HL-60 (cell line): Measurements from ENCODE around the gene NUP210.

Experiments used
- DNase-seq, 2 experiments: peaks; one replicate each; pipeline ENCODE4 v3.0.0-alpha.2; 2010 to 2020; ENCODE audit warnings: low read depth in 1 of 2, low spot score in 1 of 2
- H3K27ac ChIP-seq: fragments of 250-450 bp; sonication (Bioruptor Pico); replicated peaks from 2 replicates; pipeline ENCODE4 v1.5.1; 2020; ENCODE audit warnings: mild to moderate bottlenecking, moderate library complexity
- H3K27me3 ChIP-seq: fragments of 250-450 bp; sonication (Bioruptor Pico); 2 replicates; pipeline ENCODE4 v1.5.1; 2021; ENCODE audit warnings: mild to moderate bottlenecking, moderate library complexity; ENCODE audit not compliant: insufficient read depth, poor library complexity, severe bottlenecking
- H3K4me3 ChIP-seq: replicated peaks from 2 replicates; pipeline ENCODE4 v1.5.1; 2011; ENCODE audit warnings: mild to moderate bottlenecking, control low read depth, low read length; ENCODE audit not compliant: insufficient read depth
- GABPA ChIP-seq: IDR thresholded peaks from 2 replicates; pipeline ENCODE4 v1.6.1; 2012; ENCODE audit warnings: low read depth
- POLR2AphosphoS5 ChIP-seq: IDR thresholded peaks from 2 replicates; pipeline ENCODE4 v1.6.1; 2012; ENCODE audit warnings: low read depth
- SPI1 ChIP-seq: IDR thresholded peaks from 2 replicates; pipeline ENCODE4 v1.6.1; 2012; ENCODE audit warnings: low read depth, mild to moderate bottlenecking, borderline replicate concordance
- TF ChIP-seq, protein P1 (sequence below): IDR thresholded peaks from one replicate; pipeline ENCODE4 v1.5.1; 2011; ENCODE audit warnings: low read length, control low read depth, inconsistent platforms; ENCODE audit not compliant: insufficient read depth
- TF ChIP-seq, protein P2 (sequence below): IDR thresholded peaks from 2 replicates; pipeline ENCODE4 v1.6.1; 2012; ENCODE audit warnings: low read depth; ENCODE audit not compliant: insufficient replicate concordance

NUP210 gene

DNA sequence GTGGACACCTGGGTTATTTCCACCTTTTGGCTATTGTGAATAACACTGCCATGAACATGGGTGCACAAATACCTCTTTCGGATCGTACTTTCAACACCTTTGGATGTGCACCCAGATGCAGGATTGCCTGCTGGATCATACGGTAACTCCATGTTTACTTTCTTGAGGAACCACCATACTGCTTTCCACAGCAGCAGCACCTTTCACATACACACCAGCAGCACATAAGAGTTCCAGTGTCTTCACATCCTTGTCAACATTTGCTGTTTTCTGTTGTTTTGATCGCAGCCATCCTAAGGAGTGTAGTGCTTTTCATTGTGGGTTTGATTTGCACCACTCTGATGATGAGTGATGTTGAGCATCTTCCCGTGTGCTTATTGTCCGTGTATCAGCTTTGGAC, 51.3 kb downstream of the NUP210 start:
- TF ChIP-seq, protein P1, sequence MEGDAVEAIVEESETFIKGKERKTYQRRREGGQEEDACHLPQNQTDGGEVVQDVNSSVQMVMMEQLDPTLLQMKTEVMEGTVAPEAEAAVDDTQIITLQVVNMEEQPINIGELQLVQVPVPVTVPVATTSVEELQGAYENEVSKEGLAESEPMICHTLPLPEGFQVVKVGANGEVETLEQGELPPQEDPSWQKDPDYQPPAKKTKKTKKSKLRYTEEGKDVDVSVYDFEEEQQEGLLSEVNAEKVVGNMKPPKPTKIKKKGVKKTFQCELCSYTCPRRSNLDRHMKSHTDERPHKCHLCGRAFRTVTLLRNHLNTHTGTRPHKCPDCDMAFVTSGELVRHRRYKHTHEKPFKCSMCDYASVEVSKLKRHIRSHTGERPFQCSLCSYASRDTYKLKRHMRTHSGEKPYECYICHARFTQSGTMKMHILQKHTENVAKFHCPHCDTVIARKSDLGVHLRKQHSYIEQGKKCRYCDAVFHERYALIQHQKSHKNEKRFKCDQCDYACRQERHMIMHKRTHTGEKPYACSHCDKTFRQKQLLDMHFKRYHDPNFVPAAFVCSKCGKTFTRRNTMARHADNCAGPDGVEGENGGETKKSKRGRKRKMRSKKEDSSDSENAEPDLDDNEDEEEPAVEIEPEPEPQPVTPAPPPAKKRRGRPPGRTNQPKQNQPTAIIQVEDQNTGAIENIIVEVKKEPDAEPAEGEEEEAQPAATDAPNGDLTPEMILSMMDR = no peak
- no peak for TF ChIP-seq POLR2AphosphoS5
- TF ChIP-seq GABPA = no peak
- TF ChIP-seq, protein P2, sequence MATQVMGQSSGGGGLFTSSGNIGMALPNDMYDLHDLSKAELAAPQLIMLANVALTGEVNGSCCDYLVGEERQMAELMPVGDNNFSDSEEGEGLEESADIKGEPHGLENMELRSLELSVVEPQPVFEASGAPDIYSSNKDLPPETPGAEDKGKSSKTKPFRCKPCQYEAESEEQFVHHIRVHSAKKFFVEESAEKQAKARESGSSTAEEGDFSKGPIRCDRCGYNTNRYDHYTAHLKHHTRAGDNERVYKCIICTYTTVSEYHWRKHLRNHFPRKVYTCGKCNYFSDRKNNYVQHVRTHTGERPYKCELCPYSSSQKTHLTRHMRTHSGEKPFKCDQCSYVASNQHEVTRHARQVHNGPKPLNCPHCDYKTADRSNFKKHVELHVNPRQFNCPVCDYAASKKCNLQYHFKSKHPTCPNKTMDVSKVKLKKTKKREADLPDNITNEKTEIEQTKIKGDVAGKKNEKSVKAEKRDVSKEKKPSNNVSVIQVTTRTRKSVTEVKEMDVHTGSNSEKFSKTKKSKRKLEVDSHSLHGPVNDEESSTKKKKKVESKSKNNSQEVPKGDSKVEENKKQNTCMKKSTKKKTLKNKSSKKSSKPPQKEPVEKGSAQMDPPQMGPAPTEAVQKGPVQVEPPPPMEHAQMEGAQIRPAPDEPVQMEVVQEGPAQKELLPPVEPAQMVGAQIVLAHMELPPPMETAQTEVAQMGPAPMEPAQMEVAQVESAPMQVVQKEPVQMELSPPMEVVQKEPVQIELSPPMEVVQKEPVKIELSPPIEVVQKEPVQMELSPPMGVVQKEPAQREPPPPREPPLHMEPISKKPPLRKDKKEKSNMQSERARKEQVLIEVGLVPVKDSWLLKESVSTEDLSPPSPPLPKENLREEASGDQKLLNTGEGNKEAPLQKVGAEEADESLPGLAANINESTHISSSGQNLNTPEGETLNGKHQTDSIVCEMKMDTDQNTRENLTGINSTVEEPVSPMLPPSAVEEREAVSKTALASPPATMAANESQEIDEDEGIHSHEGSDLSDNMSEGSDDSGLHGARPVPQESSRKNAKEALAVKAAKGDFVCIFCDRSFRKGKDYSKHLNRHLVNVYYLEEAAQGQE = no peak
- no peak for TF ChIP-seq SPI1
- Histone ChIP-seq H3K27me3 (no peaks in the 10 kb centered on the region), H3K4me3 (no peak overlapping the region), H3K27ac (no peak overlapping the region)
- DNase-seq = no peak

DNA sequence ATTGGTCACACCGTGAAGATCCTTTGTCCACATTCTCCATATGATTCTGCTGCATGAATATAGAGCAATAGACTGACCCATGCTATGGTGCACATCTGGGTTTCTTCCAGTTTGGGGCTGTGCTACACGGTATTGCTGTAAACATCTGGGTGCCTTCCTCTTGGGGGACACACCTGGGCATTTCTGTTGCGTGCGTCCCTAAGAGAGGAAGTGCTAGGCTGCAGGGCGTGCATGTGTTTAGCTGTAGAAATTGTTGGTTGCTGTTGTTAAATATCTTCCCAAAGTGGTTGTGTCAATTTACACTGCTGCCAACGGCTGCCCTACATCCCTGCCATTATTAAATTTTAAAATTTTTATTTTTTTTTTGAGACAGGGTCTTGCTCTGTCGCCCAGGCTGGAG, 52.4 kb downstream of the NUP210 start:
- Histone ChIP-seq H3K4me3 (no peak overlapping the region), H3K27ac (peak overlapping the region; percentile 12), H3K27me3 (no peaks in the 10 kb centered on the region)
- DNase-seq = peak in 1 of 2 experiments; percentile 24
- TF ChIP-seq GABPA (no peak), SPI1 (peak; percentile 76), POLR2AphosphoS5 (0 out of 2 replicates have a peak, but pooled peaks have one; percentile 21)
- TF ChIP-seq, protein P1 = no peak
- TF ChIP-seq, protein P2 = no peak

DNA sequence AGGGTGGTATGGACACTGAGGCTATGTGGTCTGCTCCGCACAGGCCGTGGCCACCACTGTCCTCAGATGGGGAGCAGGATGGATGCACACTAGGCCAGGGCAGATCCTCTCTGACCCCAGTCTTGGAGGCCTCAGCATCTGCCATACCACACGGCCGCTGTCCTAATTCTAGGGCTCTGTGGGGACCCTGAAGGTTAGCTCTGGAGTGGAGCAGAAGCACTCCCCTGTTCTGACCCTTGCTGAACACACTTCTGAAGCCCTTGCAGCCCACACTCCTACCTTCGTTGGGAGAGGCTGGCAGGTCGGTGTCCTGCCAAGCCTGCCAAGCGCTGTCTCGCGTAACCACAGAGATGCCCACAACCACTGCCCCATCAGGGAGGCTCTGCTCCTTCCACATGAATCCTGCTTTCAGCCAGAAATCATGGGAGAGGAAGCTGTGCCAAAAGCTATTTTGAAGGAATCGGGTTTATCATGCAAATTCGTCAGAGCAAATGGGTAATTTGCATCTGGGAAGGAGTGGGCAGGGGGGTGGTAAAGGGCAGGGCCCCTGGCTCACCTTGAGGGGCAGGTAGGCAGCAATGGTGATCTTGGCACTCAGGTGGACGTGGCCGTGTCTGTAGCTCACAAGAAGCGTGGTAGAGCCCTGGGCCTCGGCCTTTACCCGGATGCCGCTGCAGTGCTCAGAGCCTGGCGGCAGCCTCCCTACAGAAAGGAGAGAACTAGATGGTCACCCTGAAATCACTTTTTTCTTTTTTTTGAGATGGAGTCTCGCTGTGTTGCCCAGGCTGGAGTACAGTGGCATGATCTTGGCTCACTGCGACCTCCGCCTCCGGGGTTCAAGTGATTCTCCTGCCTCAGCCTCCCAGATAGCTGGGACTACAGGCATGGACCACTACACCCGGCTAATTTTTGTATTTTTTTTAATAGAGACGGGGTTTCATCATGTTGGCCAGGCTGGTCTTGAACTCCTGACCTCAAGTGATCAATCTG, 54.4 kb downstream of the NUP210 start:
- Histone ChIP-seq H3K27ac (no peak overlapping the region), H3K27me3 (no peaks in the 10 kb centered on the region), H3K4me3 (no peak overlapping the region)
- DNase-seq = no peak
- TF ChIP-seq, protein P2 = no peak
- TF ChIP-seq GABPA (no peak), POLR2AphosphoS5 (no peak), SPI1 (no peak)
- TF ChIP-seq, protein P1 = no peak
